Activated effector memory CD4-positive, alpha-beta T cell treated with Interleukin-2 at 50 U/mL for 16 hours (primary cell): ENCODE data around the gene CEP57.
"Not testable (repeated sequence)": the region's sequence is repeated elsewhere in the genome, so short reads cannot be mapped to it uniquely, and the experiment has no call there.

Experiments used
- DNase-seq: peaks from one replicate; pipeline ENCODE4 v3.0.0-alpha.2; 2020

The CEP57 gene

GRCh38 chr11:95867105-95867504, 76.8 kb downstream of the CEP57 start:
- DNase-seq = no peak

GRCh38 chr11:95870877-95871276, 80.6 kb downstream of the CEP57 start:
- not testable (repeated sequence) for DNase-seq

GRCh38 chr11:95877291-95877690, 87.0 kb downstream of the CEP57 start:
- DNase-seq = no peak
